IMR-90 (cell line): ENCODE results near the gene DVL1. TPM values are rescaled to one million over a fixed set of nuclear protein-coding genes. Genes with fewer than 3 reads are reported as not detected.
A peak's percentile ranks its signal among the peaks of the same experiment; 100 is the strongest.

Experiments used
- ATAC-seq: fragments of 200-7000 bp; cut with Tn5 transposase; 2 replicates; pipeline ENCODE4 v1.9.1; 2020; ENCODE audit warnings: low read depth, mild to moderate bottlenecking, moderate library complexity
- BruUV-seq: library from RNA; stranded (reverse); fragments of 400-500 nt; replicated peaks from 2 replicates; lab custom pipeline; 2021; lab: Mats Ljungman, UMichigan
- CTCF ChIA-PET: fragments of 300-600 bp; formaldehyde crosslinking; extraction: SDS; loops from one replicate; lab custom pipeline; 2021; ENCODE audit warnings: antibody characterized with exemption; lab: Yijun Ruan, JAX
- POLR2A ChIA-PET: fragments of 300-600 bp; sonication (Branson Sonifier 250); formaldehyde crosslinking; loops from one replicate; lab custom pipeline; 2022; ENCODE audit warnings: antibody characterized with exemption; ENCODE audit not compliant: unreplicated experiment; lab: Charles Lee
- DNase-seq: peaks from one replicate; pipeline ENCODE4 v3.0.0; 2013
- H2AFZ ChIP-seq: replicated peaks from 2 replicates; pipeline ENCODE3; 2013; ENCODE audit warnings: low read length, mild to moderate bottlenecking; ENCODE audit not compliant: poor library complexity
- H2AK5ac ChIP-seq: 2 replicates; pipeline ENCODE4 v1.6.1; 2013; ENCODE audit warnings: low read depth, low read length, inconsistent platforms
- H2AK9ac ChIP-seq: replicated peaks from 2 replicates; pipeline ENCODE3; 2013; ENCODE audit warnings: mild to moderate bottlenecking, low read depth, low read length, moderate library complexity; ENCODE audit not compliant: poor library complexity
- H2BK120ac ChIP-seq: 2 replicates; pipeline ENCODE4 v1.6.1; 2013; ENCODE audit warnings: low read depth, low read length, inconsistent platforms
- H2BK15ac ChIP-seq: 3 replicates; pipeline ENCODE4 v1.6.1; 2013; ENCODE audit warnings: low read depth, low read length, inconsistent platforms
- H2BK20ac ChIP-seq: 2 replicates; pipeline ENCODE4 v1.6.1; 2013; ENCODE audit warnings: low read depth, mild to moderate bottlenecking, inconsistent platforms, low read length, moderate library complexity
- H2BK5ac ChIP-seq: 2 replicates; pipeline ENCODE4 v1.6.1; 2013; ENCODE audit warnings: mild to moderate bottlenecking, low read depth, low read length, inconsistent platforms; ENCODE audit not compliant: poor library complexity, severe bottlenecking
- H3K14ac ChIP-seq: replicated peaks from 2 replicates; pipeline ENCODE4 v1.6.1; 2013; ENCODE audit warnings: low read depth, low read length, inconsistent platforms
- H3K18ac ChIP-seq: 2 replicates; pipeline ENCODE4 v1.6.1; 2013; ENCODE audit warnings: low read depth, low read length, control low read depth
- H3K23ac ChIP-seq: 2 replicates; pipeline ENCODE4 v1.6.1; 2013; ENCODE audit warnings: low read depth, low read length, inconsistent platforms
- H3K27ac ChIP-seq: 2 replicates; pipeline ENCODE4 v1.5.1; 2013; ENCODE audit warnings: mild to moderate bottlenecking, control low read depth, low read length; ENCODE audit not compliant: insufficient read depth
- H3K27me3 ChIP-seq: 2 replicates; pipeline ENCODE4 v1.6.1; 2013; ENCODE audit warnings: low read length; ENCODE audit not compliant: control insufficient read depth, insufficient read depth
- H3K36me3 ChIP-seq: 2 replicates; pipeline ENCODE4 v1.6.1; 2013; ENCODE audit warnings: low read length, mixed read lengths; ENCODE audit not compliant: control insufficient read depth, insufficient read depth
- H3K4ac ChIP-seq: 2 replicates; pipeline ENCODE4 v1.6.1; 2013; ENCODE audit warnings: low read depth, low read length, inconsistent platforms
- H3K4me1 ChIP-seq: 2 replicates; pipeline ENCODE4 v1.6.1; 2013; ENCODE audit warnings: low read length, mixed read lengths; ENCODE audit not compliant: control insufficient read depth, insufficient read depth
- H3K4me2 ChIP-seq: 2 replicates; pipeline ENCODE4 v1.6.1; 2013; ENCODE audit warnings: low read depth, mild to moderate bottlenecking, control low read depth, low read length, moderate library complexity
- H3K4me3 ChIP-seq: 2 replicates; pipeline ENCODE4 v1.5.1; 2013; ENCODE audit warnings: low read depth, mild to moderate bottlenecking, control low read depth, low read length, moderate library complexity; ENCODE audit not compliant: insufficient read depth
- H3K56ac ChIP-seq: 2 replicates; pipeline ENCODE4 v1.6.1; 2013; ENCODE audit warnings: low read length, inconsistent platforms; ENCODE audit not compliant: insufficient read depth; ENCODE audit errors: extremely low read depth
- H3K79me1 ChIP-seq, 2 experiments: 2 replicates each; pipeline ENCODE4 v1.6.1; 2013; ENCODE audit warnings: low read length in 2 of 2, inconsistent platforms in 1 of 2, low read depth in 1 of 2
- H3K9ac ChIP-seq: 2 replicates; pipeline ENCODE4 v1.6.1; 2013; ENCODE audit warnings: low read depth, low read length, control low read depth
- H3K9me1 ChIP-seq: 2 replicates; pipeline ENCODE4 v1.6.1; 2013; ENCODE audit warnings: low read length, inconsistent platforms; ENCODE audit not compliant: insufficient read depth
- H3K9me3 ChIP-seq: 2 replicates; pipeline ENCODE4 v1.6.1; 2013; ENCODE audit warnings: low read length; ENCODE audit not compliant: control insufficient read depth, insufficient read depth
- H4K20me1 ChIP-seq: 2 replicates; pipeline ENCODE4 v1.6.1; 2013; ENCODE audit warnings: low read length, inconsistent platforms; ENCODE audit not compliant: insufficient read depth
- H4K5ac ChIP-seq: 2 replicates; pipeline ENCODE4 v1.6.1; 2013; ENCODE audit warnings: mild to moderate bottlenecking, low read depth, low read length, control low read depth
- H4K8ac ChIP-seq, 2 experiments: 2 replicates each; pipeline ENCODE4 v1.6.1; 2013; ENCODE audit warnings: low read depth in 2 of 2, low read length in 2 of 2, control low read depth in 1 of 2, inconsistent platforms in 1 of 2
- H4K91ac ChIP-seq: 2 replicates; pipeline ENCODE4 v1.6.1; 2013; ENCODE audit warnings: low read depth, low read length, inconsistent platforms; ENCODE audit not compliant: insufficient read depth
- BHLHE40 ChIP-seq: fragments of 150-350 bp; IDR thresholded peaks from 2 replicates; pipeline ENCODE4 v1.6.1; 2016; ENCODE audit warnings: mild to moderate bottlenecking, low read depth, low read length
- CEBPB ChIP-seq: IDR thresholded peaks from 2 replicates; pipeline ENCODE4 v1.6.1; 2012; ENCODE audit warnings: low read depth, low read length, improper control_type of control experiment
- FOS ChIP-seq: fragments of 150-350 bp; IDR thresholded peaks from 2 replicates; pipeline ENCODE4 v1.6.1; 2016; ENCODE audit warnings: low read depth, low read length
- MAFK ChIP-seq: IDR thresholded peaks from 2 replicates; pipeline ENCODE4 v1.6.1; 2012; ENCODE audit warnings: low read depth, low read length, improper control_type of control experiment
- MAZ ChIP-seq: IDR thresholded peaks from 2 replicates; pipeline ENCODE4 v1.6.1; 2012; ENCODE audit warnings: low read depth, mild to moderate bottlenecking, low read length, improper control_type of control experiment, moderate library complexity, borderline replicate concordance
- NFE2L2 ChIP-seq: fragments of 150-350 bp; IDR thresholded peaks from 2 replicates; pipeline ENCODE4 v1.6.1; 2016; ENCODE audit warnings: low read depth, mild to moderate bottlenecking, low read length
- RCOR1 ChIP-seq: IDR thresholded peaks from 2 replicates; pipeline ENCODE4 v1.6.1; 2012; ENCODE audit warnings: mild to moderate bottlenecking, low read length, improper control_type of control experiment; ENCODE audit not compliant: insufficient replicate concordance
- WGBS, 2 experiments: methylation state at CpG; one replicate each; pipeline versions ENCODE4 v1.1.5 to v1.1.7; 2013; ENCODE audit warnings: missing lambda C conversion rate in 2 of 2; ENCODE audit not compliant: insufficient read length in 1 of 2; ENCODE audit errors: extremely low coverage in 2 of 2; 5-methylcytosine and 5-hydroxymethylcytosine counted together
- dilution Hi-C: fragments of 300-500 bp; cut with HindIII; formaldehyde crosslinking; loops from one replicate; pipeline ENCODE4 v1.14.3; 2018; ENCODE audit warnings: low sequenced_read_pairs; ENCODE audit not compliant: unreplicated experiment
- in situ Hi-C: fragments of 300-500 bp; cut with MboI; formaldehyde crosslinking; loops from 3 replicates; pipeline ENCODE4 v1.14.3; 2019; ENCODE audit warnings: low sequenced_read_pairs, inconsistent platforms, mixed read lengths
- intact Hi-C: fragments of 100-400 bp; cut with micrococcal nuclease; formaldehyde crosslinking; loops from 2 replicates; pipeline ENCODE4 v1.10.0; 2022
- polyA plus RNA-seq, 3 experiments: library from polyadenylated mRNA; depleted of rRNA; stranded (reverse); fragments of >200 nt; gene quantifications; 2 replicates each; pipeline ENCODE4 v1.2.3, GENCODE V29; 2012; ENCODE audit warnings: low replicate concordance in 1 of 3
- total RNA-seq: library from RNA; depleted of rRNA; stranded (reverse); fragments of >200 nt; gene quantifications from 2 replicates; pipeline ENCODE4 v1.2.3, GENCODE V29; 2012
- TF ChIP-seq, protein P1 (sequence below): fragments of 150-350 bp; IDR thresholded peaks from 2 replicates; pipeline ENCODE4 v1.6.1; 2017; ENCODE audit warnings: mild to moderate bottlenecking, antibody characterized with exemption, low read length, low read depth
- TF ChIP-seq, protein P2 (sequence below): conservative IDR thresholded peaks from 2 replicates; pipeline ENCODE4 v1.5.1; 2012; ENCODE audit warnings: mild to moderate bottlenecking, low read depth, low read length, improper control_type of control experiment

The DVL1 gene
- total and polyA plus RNA-seq, 2 of the 4 experiments (the other 2 are of a cell fraction) = 27.2 to 35.9 TPM

DNA sequence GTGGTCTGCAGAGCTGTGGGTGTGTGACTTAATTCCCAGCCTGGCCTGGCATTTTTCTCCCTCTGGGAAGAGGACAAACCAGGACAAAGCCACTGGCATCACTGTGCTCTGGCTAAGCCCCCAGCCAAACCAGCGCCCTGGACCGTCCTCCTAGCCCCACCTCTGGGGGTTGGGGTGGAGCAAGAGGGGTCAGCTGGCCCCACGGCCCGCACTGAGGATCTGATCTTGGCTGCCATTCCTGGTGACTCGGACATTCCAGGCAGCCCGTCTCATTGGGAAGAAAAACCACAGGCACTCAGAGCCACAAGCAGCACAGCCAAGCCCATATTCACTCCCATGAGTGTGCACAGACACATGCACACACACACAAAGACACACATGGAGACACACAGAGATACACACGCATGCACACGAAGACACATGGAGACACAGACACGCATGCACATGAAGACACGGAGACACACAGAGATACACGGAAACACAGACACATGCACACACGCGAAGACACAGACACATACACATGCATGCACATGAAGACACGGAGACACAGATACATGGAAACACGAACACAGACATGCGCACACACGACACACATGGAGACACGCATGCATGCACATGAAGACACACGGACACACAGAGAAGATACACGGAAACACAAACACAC is 11.4 kb upstream of the DVL1 start (continued):
- TF ChIP-seq, protein P1, sequence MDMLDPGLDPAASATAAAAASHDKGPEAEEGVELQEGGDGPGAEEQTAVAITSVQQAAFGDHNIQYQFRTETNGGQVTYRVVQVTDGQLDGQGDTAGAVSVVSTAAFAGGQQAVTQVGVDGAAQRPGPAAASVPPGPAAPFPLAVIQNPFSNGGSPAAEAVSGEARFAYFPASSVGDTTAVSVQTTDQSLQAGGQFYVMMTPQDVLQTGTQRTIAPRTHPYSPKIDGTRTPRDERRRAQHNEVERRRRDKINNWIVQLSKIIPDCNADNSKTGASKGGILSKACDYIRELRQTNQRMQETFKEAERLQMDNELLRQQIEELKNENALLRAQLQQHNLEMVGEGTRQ = peak; percentile 70

DNA sequence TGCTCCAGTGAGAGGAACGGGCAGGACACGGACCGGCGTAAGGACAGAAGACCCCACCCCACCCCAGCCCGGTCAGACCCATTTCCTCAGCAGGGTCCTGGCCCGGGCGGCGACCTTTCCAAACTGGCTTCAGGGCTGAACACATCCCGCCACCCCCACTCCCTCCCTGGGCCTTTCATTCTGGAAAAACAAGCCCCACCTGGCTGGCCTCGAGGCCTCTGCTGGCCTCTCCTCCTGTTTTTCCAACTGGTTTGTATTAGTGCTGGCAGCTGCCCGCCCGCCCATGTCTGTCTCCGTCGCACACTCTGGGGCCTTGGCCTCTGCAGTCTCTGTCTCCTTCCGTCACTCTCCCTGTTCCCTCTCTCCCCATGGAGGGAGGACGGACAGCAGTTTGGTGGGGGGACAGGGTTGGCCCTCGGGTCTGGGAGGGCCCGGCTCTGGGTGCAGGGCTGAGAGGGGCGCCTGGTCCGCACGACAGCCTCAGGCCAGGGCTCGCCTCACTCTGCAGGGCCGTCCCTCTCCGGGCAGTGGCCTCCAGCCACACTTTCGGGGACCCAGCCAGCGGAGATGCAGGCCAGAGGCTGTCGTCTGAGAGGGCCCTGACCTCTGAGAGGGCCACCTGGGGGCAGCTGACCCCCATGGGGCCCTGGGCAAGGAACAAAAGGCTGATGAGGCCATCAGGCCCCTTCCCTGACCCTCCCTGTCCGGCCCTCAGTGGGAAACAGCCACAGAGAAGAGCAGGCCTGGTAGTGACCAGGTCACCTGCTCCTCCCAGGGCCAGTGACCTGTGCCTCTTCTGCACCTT is 10.6 kb upstream of the DVL1 start:
- dilution Hi-C loops (no loop called here), in situ Hi-C loops (no loop called here), intact Hi-C loops (loop anchor here (2.0 to 5.0 kb wide), 2 partner anchors 13 to 53 kb away; partner anchors contain the start of genes ACAP3 and PUSL1)
- peaks cover 20% of the 10 kb centered on the region for H4K20me1 ChIP-seq
- CTCF ChIA-PET = no interaction called here
- H4K91ac ChIP-seq = peak overlapping the region; percentile 98
- peak overlapping the region; percentile 99 for H3K4ac ChIP-seq
- H3K9me3 ChIP-seq = no peaks in the 10 kb centered on the region
- peak overlapping the region; percentile 86 for H4K5ac ChIP-seq
- peak overlapping the region; percentile 96 for H3K27ac ChIP-seq
- H2BK20ac ChIP-seq = peak overlapping the region; percentile 81
- WGBS, 2 experiments = 76% methylated on average over 14 of the region's 28 CpGs; no CpG with 5 or more reads in 1 of the 2 experiments
- peak overlapping the region; percentile 96 for H2BK5ac ChIP-seq
- H4K8ac ChIP-seq = peak overlapping the region; percentile 92
- H3K27me3 ChIP-seq = no peaks in the 10 kb centered on the region
- ATAC-seq = peak; percentile 0; the same call in 1 of the 2 replicates
- peaks cover 4 to 17% of the 10 kb centered on the region in 2 experiments; a peak in 3 of 4 replicates for H3K79me1 ChIP-seq
- H3K4me3 ChIP-seq = no peak overlapping the region
- TF ChIP-seq BHLHE40 (0 out of 2 replicates have a peak, but pooled peaks have one; percentile 14), CEBPB (no peak), RCOR1 (no peak), MAFK (no peak), NFE2L2 (no peak), FOS (no peak), MAZ (0 out of 2 replicates have a peak, but pooled peaks have one; percentile 15)
- TF ChIP-seq, protein P2, sequence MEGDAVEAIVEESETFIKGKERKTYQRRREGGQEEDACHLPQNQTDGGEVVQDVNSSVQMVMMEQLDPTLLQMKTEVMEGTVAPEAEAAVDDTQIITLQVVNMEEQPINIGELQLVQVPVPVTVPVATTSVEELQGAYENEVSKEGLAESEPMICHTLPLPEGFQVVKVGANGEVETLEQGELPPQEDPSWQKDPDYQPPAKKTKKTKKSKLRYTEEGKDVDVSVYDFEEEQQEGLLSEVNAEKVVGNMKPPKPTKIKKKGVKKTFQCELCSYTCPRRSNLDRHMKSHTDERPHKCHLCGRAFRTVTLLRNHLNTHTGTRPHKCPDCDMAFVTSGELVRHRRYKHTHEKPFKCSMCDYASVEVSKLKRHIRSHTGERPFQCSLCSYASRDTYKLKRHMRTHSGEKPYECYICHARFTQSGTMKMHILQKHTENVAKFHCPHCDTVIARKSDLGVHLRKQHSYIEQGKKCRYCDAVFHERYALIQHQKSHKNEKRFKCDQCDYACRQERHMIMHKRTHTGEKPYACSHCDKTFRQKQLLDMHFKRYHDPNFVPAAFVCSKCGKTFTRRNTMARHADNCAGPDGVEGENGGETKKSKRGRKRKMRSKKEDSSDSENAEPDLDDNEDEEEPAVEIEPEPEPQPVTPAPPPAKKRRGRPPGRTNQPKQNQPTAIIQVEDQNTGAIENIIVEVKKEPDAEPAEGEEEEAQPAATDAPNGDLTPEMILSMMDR = no peak
- POLR2A ChIA-PET = interaction anchor here (1.0 kb wide), 1 partner anchor 15 kb away, joined by 3 read pairs; the partner anchor contains the start of gene AURKAIP1
- H2AFZ ChIP-seq = peak overlapping the region; percentile 69
- H3K9ac ChIP-seq = peak overlapping the region; percentile 31
- peak overlapping the region; percentile 99 for H2AK5ac ChIP-seq
- H3K4me1 ChIP-seq = peaks cover 31% of the 10 kb centered on the region
- H3K36me3 ChIP-seq = peaks cover 4% of the 10 kb centered on the region; the same call in 1 of the 2 replicates
- DNase-seq = peak; percentile 68
- H3K9me1 ChIP-seq = peaks cover 13% of the 10 kb centered on the region
- peak overlapping the region; percentile 71 for H3K18ac ChIP-seq
- H3K23ac ChIP-seq = peak overlapping the region; percentile 71
- no TSS peak for BruUV-seq
- H3K14ac ChIP-seq = peak overlapping the region; percentile 81
- H3K4me2 ChIP-seq = peak overlapping the region; percentile 31; the same call in 1 of the 2 replicates
- peak overlapping the region; percentile 87 for H3K56ac ChIP-seq
- peak overlapping the region; percentile 90; the same call in 2 of the 3 replicates for H2BK15ac ChIP-seq
- peak overlapping the region; percentile 99 for H2BK120ac ChIP-seq
- peak overlapping the region; percentile 94 for H2AK9ac ChIP-seq
